ENCODE results near the gene MGA. TPM values are rescaled to one million over a fixed set of nuclear protein-coding genes. Genes with fewer than 3 reads are reported as not detected.

MGA gene
- total RNA-seq, 1 experiment from 2014 or later = 38.5 TPM

DNA sequence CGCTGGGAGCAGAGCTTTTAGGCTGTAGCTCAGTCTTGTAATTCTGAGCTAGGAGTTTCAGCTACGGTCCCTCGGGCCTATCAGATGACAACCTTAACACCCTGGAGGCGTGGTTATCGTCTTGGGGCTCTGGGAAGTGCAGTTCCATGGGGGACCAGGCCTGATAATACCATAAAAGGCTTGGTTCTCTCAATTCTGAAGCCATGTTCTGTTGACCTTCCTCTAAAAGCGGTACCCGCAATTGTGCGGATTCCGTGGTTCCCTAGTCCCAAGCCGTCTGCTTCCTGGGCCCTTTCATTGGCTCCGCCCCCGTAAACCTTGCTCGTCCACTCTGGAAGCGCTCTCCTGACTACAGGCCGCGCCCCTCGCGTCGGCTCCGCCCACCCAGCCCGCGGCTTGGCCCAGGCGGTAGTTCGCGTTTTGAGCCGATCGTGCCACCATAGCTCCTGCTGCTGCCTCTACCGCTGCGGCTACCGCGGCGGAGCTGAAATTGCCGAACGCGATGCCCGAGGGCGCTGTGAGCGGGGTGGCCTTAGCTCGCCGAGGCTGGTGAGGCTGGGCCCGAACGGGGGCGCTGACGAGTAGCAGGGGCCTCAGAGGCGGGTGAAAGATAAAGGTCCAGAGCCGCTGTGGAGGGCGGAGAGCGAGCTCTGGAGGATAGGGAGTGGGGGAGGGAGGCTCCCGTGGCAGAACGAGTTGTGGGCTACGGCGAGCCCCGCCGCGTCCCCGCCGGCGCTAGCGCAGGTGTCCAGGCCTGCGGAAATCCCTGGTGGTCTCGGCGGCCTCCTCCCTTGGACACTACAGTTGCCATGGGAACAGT is 114.1 kb downstream of the MGA start, which contains the start of gene MAPKBP1:
Gene MAPKBP1 (plus strand): TSS at position 423 of the 820 bp plus-strand sequence. CDS start 792 bp downstream, outside the sequence.
- no peaks in the 10 kb centered on the region for H3K9me3 ChIP-seq (ENCODE audit: insufficient read depth, low read depth)
- intact Hi-C loops (cut with micrococcal nuclease; ENCODE audit: unreplicated experiment) = loop anchor here (1.0 to 5.0 kb wide), 5 partner anchors 32 to 358 kb away; partner anchors contain the start of gene EHD4
- ChIA-PET POLR2A (ENCODE audit: unreplicated experiment) (interaction anchor here (0.5 to 1.2 kb wide), 10 partner anchors 17 to 349 kb away, joined by 3 to 10 read pairs (median 6); partner anchors contain the start of gene PLA2G4B), CTCF (interaction anchor here (0.6 to 2.5 kb wide), 12 partner anchors 17 to 362 kb away, joined by 3 to 21 read pairs (median 4); partner anchors contain the start of genes EHD4 and JMJD7)
- H3F3A ChIP-seq (ENCODE audit: insufficient read depth, low read depth) = peaks cover 23% of the 10 kb centered on the region; the same call in 1 of the 2 replicates
- no peaks in the 10 kb centered on the region for H3K9me2 ChIP-seq (ENCODE audit: insufficient read depth)
- H3K4me2 ChIP-seq = peak within 1 kb of the TSS; percentile 94
- no peaks in the 10 kb centered on the region for H3K27me3 ChIP-seq (ENCODE audit: insufficient read depth, low read depth)
- H3K4me3 ChIP-seq = peak within 1 kb of the TSS; percentile 80
- peaks cover 4% of the 10 kb centered on the region; the same call in 1 of the 2 replicates for H4K20me1 ChIP-seq (ENCODE audit: insufficient read depth)
- H2AFZ ChIP-seq = peak within 1 kb of the TSS; percentile 80
- BruUV-seq (replicated peaks) = no TSS peak
- peak within 1 kb of the TSS; percentile 64 for H3K27ac ChIP-seq
- DNase-seq = peak; percentile 86 to 98
- H3K79me2 ChIP-seq (ENCODE audit: low read depth) = peaks cover 19% of the 10 kb centered on the region; the same call in 1 of the 2 replicates
- H3K4me1 ChIP-seq (replicated peaks; ENCODE audit: insufficient read depth) = peaks cover 24% of the 10 kb centered on the region
- TF ChIP-seq, protein P1, sequence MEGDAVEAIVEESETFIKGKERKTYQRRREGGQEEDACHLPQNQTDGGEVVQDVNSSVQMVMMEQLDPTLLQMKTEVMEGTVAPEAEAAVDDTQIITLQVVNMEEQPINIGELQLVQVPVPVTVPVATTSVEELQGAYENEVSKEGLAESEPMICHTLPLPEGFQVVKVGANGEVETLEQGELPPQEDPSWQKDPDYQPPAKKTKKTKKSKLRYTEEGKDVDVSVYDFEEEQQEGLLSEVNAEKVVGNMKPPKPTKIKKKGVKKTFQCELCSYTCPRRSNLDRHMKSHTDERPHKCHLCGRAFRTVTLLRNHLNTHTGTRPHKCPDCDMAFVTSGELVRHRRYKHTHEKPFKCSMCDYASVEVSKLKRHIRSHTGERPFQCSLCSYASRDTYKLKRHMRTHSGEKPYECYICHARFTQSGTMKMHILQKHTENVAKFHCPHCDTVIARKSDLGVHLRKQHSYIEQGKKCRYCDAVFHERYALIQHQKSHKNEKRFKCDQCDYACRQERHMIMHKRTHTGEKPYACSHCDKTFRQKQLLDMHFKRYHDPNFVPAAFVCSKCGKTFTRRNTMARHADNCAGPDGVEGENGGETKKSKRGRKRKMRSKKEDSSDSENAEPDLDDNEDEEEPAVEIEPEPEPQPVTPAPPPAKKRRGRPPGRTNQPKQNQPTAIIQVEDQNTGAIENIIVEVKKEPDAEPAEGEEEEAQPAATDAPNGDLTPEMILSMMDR (conservative IDR thresholded peaks at IDR 0.05) = peak; percentile 63
- TF ChIP-seq EZH2 (IDR thresholded peaks at IDR 0.05; ENCODE audit: low read depth) = no peak
- no peaks in the 10 kb centered on the region for H3K36me3 ChIP-seq (ENCODE audit: low read depth)

- ChIA-PET CTCF (interaction anchor here (0.9 to 2.5 kb wide), 5 partner anchors 18 to 198 kb away, joined by 3 to 21 read pairs (median 7); partner anchors contain the start of gene EHD4), POLR2A (ENCODE audit: unreplicated experiment) (interaction anchor here (0.5 to 0.8 kb wide), 5 partner anchors 17 to 64 kb away, joined by 3 to 10 read pairs (median 4); partner anchors contain the start of gene PLA2G4B)
- no peak for DNase-seq
- no peaks in the 10 kb centered on the region for H3K9me3 ChIP-seq (ENCODE audit: insufficient read depth, low read depth)
- no peak for TF ChIP-seq EZH2 (IDR thresholded peaks at IDR 0.05; ENCODE audit: low read depth)
- TF ChIP-seq, protein P1 (conservative IDR thresholded peaks at IDR 0.05) = no peak
- peaks cover 23% of the 10 kb centered on the region; the same call in 1 of the 2 replicates for H3F3A ChIP-seq (ENCODE audit: insufficient read depth, low read depth)
- H4K20me1 ChIP-seq (ENCODE audit: insufficient read depth) = peaks cover 4% of the 10 kb centered on the region; the same call in 1 of the 2 replicates
- intact Hi-C loops (cut with micrococcal nuclease; ENCODE audit: unreplicated experiment) = loop anchor here (1.0 to 5.0 kb wide), 5 partner anchors 31 to 357 kb away; partner anchors contain the start of gene EHD4
- peaks cover 24% of the 10 kb centered on the region for H3K4me1 ChIP-seq (replicated peaks; ENCODE audit: insufficient read depth)
- H2AFZ ChIP-seq = peak overlapping the region; percentile 80
- H3K27ac ChIP-seq = peak overlapping the region; percentile 64
- H3K9me2 ChIP-seq (ENCODE audit: insufficient read depth) = no peaks in the 10 kb centered on the region
- H3K4me2 ChIP-seq = peak overlapping the region; percentile 94
- BruUV-seq (replicated peaks) = TSS peak; percentile 32
- peaks cover 19% of the 10 kb centered on the region; the same call in 1 of the 2 replicates for H3K79me2 ChIP-seq (ENCODE audit: low read depth)
- peak overlapping the region; percentile 80 for H3K4me3 ChIP-seq
- no peaks in the 10 kb centered on the region for H3K36me3 ChIP-seq (ENCODE audit: low read depth)
- no peaks in the 10 kb centered on the region for H3K27me3 ChIP-seq (ENCODE audit: insufficient read depth, low read depth)
Measured at GRCh38 chr15:41774882-41775417, 114.7 kb downstream of the MGA start.

DNA sequence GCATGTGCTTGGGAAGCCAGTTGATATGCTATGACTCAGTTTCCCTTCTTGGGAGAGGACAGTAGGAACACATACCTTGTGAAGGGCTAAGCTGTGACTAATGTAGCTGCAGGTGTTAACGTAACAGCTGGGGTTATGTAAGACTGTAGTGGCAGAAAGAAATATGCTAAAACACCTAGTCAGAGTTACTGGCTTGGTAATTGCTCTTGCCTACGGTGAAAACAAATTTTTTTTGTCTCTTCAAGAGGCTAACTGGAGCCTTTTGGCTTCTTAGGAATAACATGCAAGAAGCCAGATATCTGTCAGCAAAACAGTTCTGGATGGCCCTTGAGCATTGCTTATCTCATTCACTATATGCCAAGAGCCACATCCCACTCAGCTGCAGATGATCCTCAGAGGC is 115.4 kb downstream of the MGA start:
- Histone ChIP-seq H3K79me2 (ENCODE audit: low read depth) (peaks cover 19% of the 10 kb centered on the region; the same call in 1 of the 2 replicates), H3K4me1 (replicated peaks; ENCODE audit: insufficient read depth) (peaks cover 24% of the 10 kb centered on the region), H3K27me3 (ENCODE audit: insufficient read depth, low read depth) (no peaks in the 10 kb centered on the region), H3K36me3 (ENCODE audit: low read depth) (no peaks in the 10 kb centered on the region), H3K9me3 (ENCODE audit: insufficient read depth, low read depth) (no peaks in the 10 kb centered on the region), H4K20me1 (ENCODE audit: insufficient read depth) (no peaks in the 10 kb centered on the region), H3F3A (ENCODE audit: insufficient read depth, low read depth) (peaks cover 23% of the 10 kb centered on the region; the same call in 1 of the 2 replicates), H3K9me2 (ENCODE audit: insufficient read depth) (no peaks in the 10 kb centered on the region), H3K27ac (0 out of 2 replicates have a peak overlapping the region, but pooled peaks have one; percentile 64), H3K4me2 (peak overlapping the region; percentile 94), H3K4me3 (peak overlapping the region; percentile 80; the same call in 1 of the 2 replicates), H2AFZ (no peak overlapping the region)
- no TSS peak for BruUV-seq (replicated peaks)
- CTCF ChIA-PET = interaction anchor here (1.0 kb wide), 1 partner anchor 29 kb away, joined by 3 read pairs; no protein-coding TSS in a partner anchor
- POLR2A ChIA-PET (ENCODE audit: unreplicated experiment) = no interaction called here
- intact Hi-C loops (cut with micrococcal nuclease; ENCODE audit: unreplicated experiment) = loop anchor here (2.0 kb wide), 2 partner anchors 197 to 283 kb away; partner anchors contain the start of gene EHD4
- no peak for TF ChIP-seq EZH2 (IDR thresholded peaks at IDR 0.05; ENCODE audit: low read depth)
- TF ChIP-seq, protein P1 (conservative IDR thresholded peaks at IDR 0.05) = no peak
- peak in 1 of 2 experiments; percentile 65 for DNase-seq
